GM12865 (cell line): ENCODE results near the gene SLC17A7.

Experiments
- DNase-seq: peaks from one replicate; pipeline ENCODE4 v3.0.0; 2010; ENCODE audit warnings: low read depth
- H3K4me3 ChIP-seq: 2 replicates; pipeline ENCODE4 v1.5.1; 2011; ENCODE audit warnings: mild to moderate bottlenecking, low read depth, low read length, control low read depth
- CTCF ChIP-seq: IDR thresholded peaks from 2 replicates; pipeline ENCODE4 v1.5.1; 2011; ENCODE audit warnings: low read length, control low read depth, low read depth, inconsistent platforms; ENCODE audit not compliant: insufficient read depth; ENCODE audit errors: missing control alignments

Gene SLC17A7

GRCh38 chr19:49456326-49456725 lies 15.0 kb upstream of the SLC17A7 start:
- no peak for TF ChIP-seq CTCF
- no peak for DNase-seq
- H3K4me3 ChIP-seq = no peak overlapping the region

- no peak overlapping the region for H3K4me3 ChIP-seq
- DNase-seq = no peak
- TF ChIP-seq CTCF = no peak
Measured at GRCh38 chr19:49455773-49456172, 14.4 kb upstream of the SLC17A7 start.

- peak; percentile 78 for DNase-seq
- no peak for TF ChIP-seq CTCF
- H3K4me3 ChIP-seq = peak overlapping the region; percentile 94
Measured at GRCh38 chr19:49453757-49454240, 12.5 kb upstream of the SLC17A7 start.

- H3K4me3 ChIP-seq = peak within 1 kb of the TSS; percentile 94
- TF ChIP-seq CTCF = no peak
- DNase-seq = peak; percentile 99
Measured at GRCh38 chr19:49453013-49453756, 11.9 kb upstream of the SLC17A7 start, which contains the start of gene ALDH16A1. TSS of gene ALDH16A1 (plus strand) at chr19:49453225. CDS start at chr19:49453332, 107 bp downstream.

DNA sequence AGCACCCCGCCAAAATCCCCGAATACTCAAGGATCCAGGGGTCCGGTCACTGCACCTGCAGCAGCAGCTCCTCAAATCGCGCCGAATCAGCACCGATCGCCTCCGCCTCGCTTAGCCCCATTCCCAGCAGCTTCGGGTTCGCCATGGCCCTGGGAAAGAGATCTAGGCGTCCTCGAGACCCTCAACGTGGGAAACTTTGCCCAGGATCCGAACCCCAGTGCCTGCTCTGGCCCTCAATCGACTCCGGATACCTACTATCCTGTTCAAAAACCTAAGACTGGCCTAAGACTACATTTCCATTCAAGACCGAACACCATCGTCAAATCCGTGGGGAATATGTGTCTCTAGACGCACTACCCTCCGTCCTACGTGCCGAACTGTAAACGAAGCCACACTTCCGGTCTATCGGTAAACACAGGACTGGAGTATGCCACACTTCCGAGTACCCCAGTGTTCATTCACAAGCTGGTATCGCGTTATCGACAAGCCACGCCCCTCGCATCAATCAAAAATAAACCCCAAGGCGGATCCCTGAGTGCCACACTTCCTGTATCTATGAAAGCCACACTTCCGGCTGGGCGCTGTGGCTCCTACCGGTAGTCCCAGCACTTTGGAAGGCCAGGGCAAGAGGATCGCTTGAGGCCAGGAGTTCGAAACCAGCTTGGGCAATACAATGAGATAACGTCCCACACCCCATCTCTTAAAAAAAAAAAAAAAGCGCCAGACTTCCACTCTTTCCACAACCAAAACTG lies 10.3 kb upstream of the SLC17A7 start, which contains the start of gene PIH1D1:
Gene PIH1D1 (minus strand): TSS at position 385 of the 752 bp plus-strand sequence. CDS start 240 bp downstream, at position 145.
- H3K4me3 ChIP-seq = peak within 1 kb of the TSS; percentile 94
- TF ChIP-seq CTCF = no peak
- peak; percentile 99 for DNase-seq

- TF ChIP-seq CTCF = no peak
- peak overlapping the region; percentile 69 for H3K4me3 ChIP-seq
- DNase-seq = no peak
Measured at GRCh38 chr19:49450405-49450804, 9.1 kb upstream of the SLC17A7 start.
